Measurements from ENCODE around the gene RCL1.
"Not testable (repeated sequence)": the region's sequence is repeated elsewhere in the genome, so short reads cannot be mapped to it uniquely, and the experiment has no call there.

RCL1 gene

DNA sequence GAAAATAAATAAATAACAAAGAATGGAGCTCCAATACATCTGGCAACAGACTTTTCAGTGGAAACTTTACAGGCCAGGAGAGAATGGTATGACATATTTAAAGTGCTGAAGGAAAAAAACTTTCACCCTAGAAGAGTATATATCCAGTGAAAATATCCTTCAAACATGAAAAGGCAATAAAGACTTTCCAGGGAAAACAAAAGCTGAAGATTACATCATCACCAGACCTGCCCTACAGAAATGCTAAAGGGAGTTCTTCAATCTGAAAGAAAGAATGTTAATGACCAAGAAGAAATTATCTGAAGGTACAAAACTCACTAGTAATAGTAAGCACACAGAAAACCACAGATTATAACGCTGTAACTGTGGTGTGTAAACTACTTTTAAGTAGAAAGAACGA, 8.3 kb upstream of the RCL1 start:
- DNase-seq = no peak

DNA sequence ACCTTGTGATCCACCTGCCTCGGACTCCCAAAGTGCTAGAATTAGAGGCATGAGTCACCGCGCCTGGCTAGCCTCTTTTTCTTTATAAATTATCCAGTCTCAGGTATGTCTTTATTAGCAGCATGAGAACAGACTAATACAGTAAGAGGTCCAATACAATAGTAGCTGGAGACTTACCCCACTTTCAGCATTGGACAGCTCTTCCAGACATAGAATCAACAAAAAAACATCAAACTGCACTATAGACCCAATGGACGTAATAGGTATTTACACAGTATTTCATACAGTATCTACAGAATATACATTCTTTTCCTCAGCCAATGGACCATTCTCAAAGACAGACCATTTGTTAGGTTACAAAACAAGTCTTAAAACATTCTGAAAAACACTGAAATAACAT, 6.1 kb upstream of the RCL1 start:
- DNase-seq = no peak

DNA sequence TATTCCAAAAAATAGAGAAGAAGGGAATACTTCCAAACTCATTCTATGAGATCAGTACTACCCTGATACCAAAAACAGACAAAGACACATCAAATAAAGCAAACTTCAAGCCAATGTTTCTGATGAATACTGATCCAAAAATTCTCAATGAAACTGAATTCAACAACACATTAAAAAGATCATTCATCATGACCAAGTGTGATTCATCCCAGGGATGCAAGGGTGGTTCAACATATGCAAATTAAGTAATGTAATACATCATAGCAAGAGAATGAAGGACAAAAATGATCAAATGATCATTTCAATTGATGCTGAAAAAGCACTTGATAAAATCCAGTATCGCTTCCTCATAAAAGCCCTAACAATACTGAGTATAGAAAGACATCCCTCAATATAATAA, 4.9 kb upstream of the RCL1 start:
- DNase-seq = no peak

DNA sequence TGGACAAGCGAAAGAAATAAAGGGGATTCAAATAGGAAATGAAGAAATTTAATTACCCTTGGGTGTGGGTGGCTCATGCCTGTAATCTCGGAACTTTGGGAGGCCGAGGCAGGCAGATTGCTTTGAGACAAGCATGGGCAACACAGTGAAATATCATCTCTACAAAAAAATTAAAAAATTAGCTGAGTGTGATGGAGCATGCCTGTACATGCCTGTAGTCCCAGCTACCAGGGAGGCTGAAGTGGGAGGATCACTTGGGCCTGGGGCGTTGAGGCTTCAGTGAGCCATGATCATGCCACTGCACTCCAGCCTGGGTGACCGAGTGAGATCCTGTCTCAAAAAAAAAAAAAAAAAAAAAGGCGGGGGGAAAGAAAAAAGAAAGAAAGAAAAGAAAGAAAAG, 4.0 kb upstream of the RCL1 start:
- no peak for DNase-seq

DNA sequence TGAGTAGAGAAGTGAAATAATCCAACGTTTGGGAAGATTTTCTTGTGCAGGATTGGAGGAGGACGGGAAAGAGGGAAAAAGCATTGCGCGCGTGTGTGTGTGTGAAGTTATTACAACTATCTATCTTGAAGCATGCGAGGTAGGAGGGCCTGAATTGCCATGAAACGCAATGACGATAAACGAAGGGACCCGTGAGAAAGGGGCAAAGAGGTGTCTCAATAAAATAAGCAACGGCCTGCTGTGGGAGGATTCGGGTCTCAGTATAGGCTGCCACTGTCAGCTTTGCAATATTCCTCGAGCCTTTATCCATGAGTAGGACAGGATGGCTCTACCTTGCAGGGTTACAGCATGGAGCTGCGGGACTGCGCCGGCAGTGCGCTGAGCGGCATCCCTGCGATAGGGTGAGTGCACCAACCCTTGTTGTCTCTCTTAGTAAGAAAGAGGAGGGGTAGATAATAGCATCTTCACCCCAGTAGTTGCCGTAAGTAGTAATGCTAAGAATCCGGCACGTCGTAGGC, 631 bp upstream of the RCL1 start:
- no peak for DNase-seq

DNA sequence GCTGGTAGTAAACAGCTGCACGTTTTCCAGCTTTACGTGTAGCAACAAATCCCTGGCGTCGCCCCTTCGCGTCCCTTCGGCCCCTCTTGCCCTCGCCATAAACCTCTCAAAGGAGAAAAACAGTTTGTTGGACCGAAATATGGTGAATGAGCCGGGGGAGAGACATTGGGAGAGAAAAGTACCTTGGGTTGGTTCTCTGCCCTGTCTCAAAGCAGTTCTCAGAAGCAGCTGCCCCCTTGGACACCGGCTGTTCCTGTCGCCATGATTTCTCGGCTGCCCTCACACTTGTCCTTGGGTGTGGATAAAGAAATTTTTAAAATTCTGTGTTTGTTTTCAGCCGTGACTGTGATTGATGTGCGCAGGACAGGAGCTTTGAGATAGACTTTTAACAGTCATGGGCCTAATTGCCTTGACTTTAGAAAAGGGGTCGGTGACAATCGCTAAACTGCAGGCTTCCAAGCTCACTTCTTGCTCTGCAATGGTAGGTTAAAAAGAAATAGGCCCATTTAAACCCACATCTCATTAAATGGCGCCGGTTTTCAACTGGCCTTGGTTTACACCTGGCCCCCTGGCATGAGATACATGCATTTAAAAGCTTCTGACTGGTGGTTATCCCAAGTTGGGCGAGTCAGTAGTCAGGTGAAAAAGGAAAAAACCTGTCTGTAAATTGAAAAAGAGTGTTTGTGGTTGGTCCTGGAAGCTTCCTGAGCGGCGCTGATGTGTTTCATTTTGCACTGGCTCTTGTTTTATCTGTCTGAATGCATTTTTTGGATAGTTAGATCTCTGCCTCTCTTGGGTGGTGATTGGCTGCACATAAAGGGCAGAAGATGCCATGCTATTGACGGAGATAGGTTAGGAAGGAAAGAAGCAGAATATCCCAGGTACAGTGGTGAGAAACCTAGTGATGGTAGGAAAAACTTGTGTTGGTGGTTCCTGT, 983 bp downstream of the RCL1 start:
- DNase-seq = no peak

DNA sequence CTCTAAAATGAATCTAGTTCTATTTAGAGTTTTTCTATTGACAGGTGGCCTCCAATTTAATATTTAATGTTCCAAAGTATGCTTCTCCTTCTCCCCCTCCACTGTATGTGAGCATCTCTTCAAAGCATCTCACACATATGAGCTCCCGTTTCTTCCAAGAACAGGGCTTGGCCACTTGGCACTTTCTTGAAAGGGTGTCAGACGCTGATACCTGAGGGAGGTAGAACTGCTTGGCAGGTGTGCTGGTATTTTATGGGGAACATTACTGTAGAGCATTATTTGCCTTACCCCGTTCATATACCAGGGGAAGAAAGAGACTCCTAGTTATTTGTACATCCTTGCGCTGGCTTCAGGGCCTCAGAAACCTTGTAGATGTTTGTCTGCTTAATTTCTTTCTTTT, 1.9 kb downstream of the RCL1 start:
- DNase-seq = no peak

DNA sequence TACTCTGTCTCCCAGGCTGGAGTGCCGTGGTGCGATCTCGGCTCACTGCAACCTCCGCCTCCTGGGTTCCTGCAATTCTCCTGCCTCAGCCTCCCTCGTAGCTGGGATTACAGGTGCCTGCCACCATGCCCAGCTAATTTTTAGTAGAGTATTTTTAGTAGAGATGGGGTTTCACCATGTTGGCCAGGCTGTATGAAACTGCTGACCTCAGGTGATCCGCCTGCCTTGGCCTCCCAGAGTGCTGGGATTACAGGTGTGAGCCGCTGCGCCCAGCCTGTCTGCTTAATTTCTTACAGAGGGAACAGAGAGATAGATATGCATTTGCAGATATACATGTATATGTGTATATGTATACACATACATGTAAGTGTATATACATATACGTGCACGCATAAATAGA, 2.4 kb downstream of the RCL1 start:
- not testable (repeated sequence) for DNase-seq

DNA sequence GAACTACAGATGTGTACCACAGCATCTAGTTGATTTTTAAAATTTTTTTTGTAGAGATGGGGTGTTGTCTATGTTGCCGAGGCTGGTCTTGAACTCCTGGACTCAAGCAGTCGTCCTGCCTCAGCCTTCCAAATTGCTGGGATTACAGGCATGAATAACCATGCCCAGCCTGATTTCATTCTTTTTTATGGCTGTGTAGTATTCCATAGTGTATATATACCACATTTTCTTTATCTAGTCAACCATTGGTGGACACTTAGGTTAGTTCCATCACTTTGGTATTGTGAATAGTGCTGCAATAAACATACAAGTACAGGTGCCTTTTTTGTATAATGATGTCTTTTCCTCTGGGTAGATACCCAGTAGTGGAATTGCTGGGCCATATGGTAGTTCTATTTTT, 3.8 kb downstream of the RCL1 start:
- DNase-seq = no peak

DNA sequence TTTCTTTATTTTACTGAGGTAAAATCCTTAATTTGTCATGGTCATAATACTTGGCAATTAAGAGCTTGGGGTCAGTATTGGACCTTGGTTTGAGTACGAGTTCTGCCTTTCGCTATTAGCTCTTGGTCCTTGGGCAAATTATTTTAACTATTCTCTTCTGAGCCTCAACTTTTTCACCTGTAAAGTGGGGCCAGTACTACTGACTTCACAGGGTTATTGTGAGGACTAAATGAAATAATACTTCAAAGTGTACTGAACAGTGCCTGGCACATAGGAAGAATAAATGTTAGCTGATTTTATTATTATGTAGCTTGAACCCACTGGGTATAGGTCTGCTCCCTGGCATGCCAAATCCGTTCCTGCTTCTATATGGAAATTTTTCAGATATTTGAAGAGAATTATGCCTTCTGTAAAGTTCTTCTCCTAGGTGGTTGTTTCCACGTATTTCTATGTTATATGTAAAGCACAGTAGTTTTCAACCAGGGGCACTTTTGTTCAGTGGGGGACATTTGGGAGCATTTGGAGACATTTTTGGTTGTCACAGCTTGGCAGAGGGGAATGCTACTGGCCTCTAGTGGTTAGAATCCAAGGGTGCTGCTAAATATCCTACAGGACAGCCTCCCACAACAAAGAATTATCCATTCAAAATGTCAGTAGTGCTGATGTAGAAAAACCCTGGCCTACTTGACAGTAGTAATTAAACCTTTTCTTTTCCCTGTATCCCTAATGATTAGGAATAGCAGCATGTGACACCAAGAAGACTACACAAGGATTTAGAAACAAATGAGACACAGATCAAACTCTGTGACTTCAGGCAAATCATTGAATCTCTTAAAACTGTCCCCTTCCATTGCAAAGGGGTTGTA, 4.5 kb downstream of the RCL1 start:
- DNase-seq = no peak

DNA sequence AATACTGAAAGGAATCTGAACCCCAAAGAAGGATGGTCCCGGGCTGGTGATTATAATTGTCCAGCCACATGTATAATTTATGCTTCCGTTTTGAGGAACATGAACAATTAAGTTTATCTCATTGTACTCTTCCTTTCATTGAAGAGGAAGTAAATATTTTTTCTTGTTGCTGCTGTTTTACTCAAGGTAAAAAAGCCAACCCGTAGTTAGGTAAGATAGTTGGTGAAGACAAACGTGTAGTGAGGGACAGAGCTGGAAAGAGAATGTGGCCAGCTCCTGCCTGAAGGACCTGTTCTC, 5.1 kb downstream of the RCL1 start:
- no peak for DNase-seq

DNA sequence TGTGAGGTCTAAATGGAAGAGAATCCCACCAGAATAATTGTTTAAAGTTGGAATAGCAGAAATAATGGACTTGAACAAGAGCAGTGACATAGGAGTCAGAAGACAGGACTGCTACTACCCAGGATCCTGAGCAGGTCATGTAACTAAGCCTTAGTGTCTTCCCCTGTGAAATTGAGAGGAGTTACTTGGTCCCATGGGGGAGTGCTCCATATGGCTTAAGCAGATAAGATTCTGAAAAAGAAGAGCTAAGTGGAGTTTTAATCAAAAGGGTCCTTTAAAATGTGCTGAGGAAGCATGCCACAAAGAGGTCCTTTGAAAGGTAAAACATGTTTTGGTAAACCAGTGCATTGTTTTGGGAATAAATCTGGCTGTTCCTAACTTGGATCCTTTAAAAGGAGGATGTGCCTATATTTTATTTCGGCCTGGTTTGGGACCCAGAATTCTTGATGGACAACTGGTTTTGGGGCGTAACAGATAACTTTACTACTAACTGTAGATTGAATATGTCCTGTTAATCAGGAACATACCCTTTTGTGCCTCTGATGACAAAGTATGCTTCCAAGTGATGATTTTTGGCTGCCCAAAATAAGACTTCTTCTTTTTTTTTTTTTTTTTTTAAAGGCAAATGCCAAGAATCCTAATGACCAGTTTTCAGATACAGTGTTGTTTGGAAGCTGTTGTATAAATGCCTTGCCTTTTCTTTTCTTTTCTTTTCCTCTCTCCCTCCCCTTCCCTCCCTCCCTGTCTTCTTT, 5.7 kb downstream of the RCL1 start:
- peak; percentile 12 for DNase-seq

DNA sequence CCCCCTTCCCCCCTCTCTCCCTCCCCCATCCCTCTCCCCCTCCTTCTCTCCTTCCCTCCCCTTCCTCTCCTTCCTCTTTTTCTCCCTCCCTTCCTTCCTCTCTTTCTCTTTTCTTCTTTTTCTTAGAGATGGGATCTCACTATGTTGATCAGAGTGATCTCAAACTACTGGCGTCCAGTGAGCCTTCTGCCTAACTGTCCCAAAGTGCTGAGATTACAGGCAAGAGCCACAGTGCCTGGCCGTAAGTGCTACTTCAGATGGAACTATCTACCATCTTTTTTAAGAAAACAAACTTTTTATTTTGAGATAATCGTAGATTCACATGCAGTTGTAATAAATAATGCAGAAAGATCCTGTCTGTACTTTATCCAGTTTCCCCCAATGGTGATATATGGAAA, 6.3 kb downstream of the RCL1 start:
- no peak for DNase-seq

DNA sequence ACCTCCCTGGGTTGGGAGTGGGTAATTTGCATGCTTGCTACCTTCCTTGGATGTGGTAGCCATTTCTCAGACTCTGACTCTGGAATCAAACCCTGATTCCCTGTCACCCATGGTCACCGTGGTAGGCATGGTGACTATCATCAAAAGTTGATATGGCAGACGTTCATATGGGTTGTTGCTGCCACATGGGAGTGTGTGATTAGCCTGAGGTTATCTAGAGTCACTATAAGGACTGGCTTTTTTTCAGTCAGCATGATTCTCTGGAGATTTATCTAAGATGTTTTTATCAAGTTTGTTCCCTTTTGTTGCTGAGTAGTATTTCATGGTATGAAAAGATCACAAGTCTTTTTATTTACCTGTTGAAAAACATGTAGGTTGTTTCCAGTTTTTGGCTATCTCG, 7.0 kb downstream of the RCL1 start:
- no peak for DNase-seq

DNA sequence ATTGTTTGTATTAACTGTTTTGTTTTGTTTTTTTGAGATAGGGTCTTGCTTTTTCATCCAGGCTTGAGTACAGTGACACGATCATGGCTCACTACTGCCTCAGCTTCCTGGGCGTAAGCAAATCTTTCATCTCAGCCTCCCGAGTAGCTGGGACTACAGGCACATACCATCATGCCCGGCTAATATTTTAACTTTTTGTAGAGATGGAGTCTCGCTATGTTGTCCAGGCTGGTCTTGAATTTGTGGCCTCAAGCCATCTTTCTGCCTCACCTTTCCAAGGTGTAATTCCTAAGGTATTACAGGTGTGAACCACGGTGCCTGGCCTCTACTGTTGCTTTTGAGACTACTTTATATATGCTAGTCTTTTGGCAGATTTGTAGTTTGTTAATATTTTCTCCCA, 8.4 kb downstream of the RCL1 start:
- no peak for DNase-seq

DNA sequence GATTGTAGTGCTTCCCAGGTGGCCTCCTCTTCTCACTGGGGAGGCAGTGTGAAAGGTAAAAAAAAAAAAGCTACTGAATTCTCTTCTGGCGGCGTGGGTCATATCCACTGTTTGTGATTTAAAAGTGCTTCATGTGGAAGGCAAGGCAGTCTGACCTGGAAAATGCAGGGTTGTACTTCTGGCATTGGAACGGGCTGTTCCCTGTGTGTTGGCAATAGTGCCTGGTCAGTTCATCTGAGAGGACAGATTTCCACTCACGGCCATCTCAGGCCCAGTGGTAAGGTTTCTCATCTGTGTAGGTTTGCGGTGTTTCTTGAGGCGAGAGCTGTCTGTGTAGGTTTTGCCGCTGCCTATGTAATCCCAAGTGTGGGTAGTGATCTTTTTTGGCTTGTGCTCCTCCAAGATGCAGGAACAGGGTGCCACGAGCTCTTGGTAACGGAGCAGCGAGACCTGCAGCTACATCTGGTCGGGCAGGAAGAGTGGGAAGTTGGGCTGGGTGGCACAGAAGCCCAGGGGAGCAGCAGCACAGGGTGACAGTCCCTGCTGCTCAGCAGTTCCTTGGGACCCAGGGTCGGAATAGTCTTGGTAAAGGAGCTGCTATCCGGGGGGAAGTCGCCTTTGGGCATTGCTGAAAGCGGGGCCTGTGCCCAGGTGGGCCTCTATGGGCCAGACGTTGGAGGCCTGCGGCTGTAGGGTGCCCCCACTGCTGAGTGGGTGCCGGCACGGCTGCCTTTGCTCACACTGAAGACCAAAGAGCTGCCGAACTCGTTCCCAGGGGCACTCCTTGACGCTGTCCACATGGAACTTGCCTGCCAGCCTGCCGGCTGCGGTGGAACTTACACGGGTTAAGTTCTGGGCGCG, 11.2 kb downstream of the RCL1 start:
- no peak for DNase-seq

DNA sequence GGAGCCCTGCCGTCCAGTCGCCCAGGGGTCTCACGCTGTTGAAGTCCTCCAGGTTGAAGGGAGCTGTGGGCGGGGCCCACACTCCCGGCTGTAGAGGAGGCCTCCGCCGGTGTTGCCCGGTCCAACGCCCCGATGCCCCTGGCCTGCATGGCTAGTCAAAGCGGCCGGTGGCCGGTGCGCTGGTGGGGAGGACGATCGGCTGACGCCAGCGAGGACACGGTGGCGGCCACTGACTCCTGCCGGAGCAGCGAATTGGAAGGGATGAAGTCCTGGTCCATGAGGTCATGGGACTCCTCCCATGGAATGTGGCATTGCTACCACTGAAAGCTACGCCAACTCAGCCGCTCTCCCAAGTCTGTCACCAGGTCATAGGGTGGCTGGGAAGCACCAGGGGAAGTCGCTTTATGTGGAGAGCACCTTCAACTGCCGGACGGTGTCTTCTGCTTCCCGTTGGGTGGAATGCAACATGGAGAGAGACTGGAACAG, 11.8 kb downstream of the RCL1 start:
- no peak for DNase-seq

DNA sequence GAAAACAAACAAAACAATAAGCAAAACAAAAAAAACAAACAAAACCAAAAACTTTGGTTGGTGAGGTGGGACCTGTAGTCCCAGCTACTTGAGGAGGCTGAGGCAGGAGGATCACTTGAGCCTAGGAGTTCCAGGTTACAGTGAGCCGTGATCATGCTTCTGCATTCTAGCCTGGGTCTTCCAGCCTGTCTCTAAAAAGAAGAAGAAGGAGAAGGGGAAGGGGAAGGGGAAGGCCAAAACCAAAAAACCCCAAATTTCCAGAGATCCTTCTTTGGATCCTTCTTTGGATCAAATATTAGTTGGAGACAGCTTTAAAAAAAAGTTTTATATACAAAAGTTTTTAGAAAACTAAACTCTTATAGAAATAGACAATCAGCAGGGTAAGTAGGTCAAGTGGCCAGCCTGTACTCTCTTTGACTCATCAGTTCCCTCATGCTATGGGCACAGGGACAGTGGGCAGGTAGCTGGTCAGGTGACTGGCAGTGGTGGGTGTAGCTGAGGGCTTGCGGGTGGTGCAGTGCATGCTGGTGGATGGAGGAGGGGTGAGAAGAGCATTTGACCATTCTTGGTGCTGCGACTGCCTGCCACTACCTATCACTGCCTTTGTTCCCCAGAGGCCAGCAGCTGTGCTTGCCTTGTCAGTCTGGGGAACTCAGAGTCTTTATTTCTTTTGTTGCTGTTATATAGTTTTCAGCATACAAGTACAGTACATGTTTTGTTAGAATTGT, 12.6 kb downstream of the RCL1 start:
- no peak for DNase-seq

DNA sequence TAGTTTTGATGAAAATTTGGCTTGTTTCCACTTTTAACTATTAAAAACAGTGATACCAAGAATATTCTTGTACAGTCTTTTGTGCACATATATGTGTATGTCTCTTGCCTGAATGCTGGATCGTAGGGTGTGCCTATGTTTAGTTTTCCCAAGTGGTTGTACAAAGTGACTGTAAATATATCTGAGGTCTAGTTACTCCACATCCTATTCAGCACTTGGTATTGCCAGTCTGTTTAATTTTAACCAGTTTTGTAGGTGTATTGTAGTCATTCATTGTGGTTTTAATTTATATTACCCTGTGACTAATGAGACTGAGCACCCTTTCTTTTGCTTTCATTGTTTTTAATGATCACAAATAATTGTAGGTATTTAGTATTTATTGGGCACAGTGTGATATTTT, 17.8 kb downstream of the RCL1 start:
- DNase-seq = no peak

DNA sequence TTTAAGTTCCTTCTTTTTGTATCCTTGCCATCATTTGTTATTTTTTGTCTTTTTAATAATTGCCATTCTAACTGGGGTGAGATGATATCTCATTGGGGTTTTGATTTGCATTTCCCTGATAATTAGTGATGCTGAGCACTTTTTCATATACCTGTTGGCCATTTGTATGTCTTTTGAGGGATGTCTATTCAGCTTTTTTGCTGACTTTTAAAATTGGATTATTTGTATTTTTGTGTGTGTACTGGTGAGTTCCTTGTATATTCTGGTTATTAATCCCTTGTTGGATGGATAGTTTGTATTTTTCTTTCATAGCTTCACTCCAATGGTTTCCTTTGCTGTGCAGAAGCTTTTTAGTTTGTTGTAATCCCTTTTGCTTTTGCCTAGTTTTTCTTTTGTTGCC, 19.1 kb downstream of the RCL1 start:
- no peak for DNase-seq

DNA sequence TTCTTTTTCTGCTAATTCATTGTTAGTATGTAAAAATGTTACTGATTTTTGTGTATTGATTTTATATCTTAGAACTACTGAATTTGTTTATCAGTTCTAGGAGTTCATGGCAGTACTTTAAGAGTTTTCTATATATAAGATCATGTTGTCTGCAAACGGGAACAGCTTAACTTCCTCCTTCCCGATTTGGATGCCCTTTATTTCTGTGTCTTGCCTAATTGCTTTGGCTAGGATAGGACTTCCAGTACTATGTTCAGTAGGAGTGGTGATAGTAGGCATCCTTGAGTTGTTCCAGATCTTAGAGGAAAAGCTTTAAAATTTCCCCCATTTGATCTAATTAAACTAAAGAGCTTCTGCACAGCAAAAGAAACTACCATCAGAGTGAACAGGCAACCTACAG, 20.1 kb downstream of the RCL1 start:
- DNase-seq = no peak

DNA sequence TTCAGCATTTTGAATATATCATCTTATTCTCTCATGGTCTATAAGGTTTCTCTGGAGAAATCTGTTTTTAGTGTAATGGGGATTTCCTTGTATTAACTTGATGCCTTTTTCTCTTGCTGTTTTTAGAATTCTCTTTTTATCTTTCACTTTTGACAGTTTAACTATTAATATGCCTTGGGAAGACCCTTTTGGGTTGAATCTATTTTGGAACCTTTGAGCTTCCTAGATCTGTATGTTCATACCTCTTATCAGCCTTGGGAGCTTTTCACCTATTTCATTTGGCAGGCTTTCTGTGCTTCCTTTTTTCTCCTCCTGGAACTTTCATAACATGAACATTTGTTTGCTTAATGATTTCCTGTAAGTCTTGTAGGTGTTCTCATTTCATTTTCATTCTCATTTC, 22.2 kb downstream of the RCL1 start:
- no peak for DNase-seq
